HCT116 (cell line): ENCODE data around the gene MAPK1. TPM values are rescaled to one million over a fixed set of nuclear protein-coding genes. Genes with fewer than 3 reads are reported as not detected.

Experiments
- ATAC-seq: fragments of 200-7000 bp; cut with Tn5 transposase; 2 replicates; pipeline ENCODE4 v1.9.1; 2020; ENCODE audit warnings: mild to moderate bottlenecking, moderate library complexity
- BruUV-seq: library from RNA; stranded (reverse); fragments of 400-500 nt; replicated peaks from 2 replicates; lab custom pipeline; 2021; lab: Mats Ljungman, UMichigan
- CTCF ChIA-PET: fragments of 300-600 bp; sonication (Branson Sonifier 250); formaldehyde crosslinking; loops from one replicate; lab custom pipeline; 2021; ENCODE audit warnings: antibody characterized with exemption; lab: Charles Lee
- POLR2A ChIA-PET: fragments of 300-600, 350-600 bp; sonication (Branson Sonifier 250); formaldehyde crosslinking; loops from one replicate; lab custom pipeline; 2021; ENCODE audit warnings: antibody characterized with exemption; lab: Charles Lee
- RAD21 ChIA-PET, 2 experiments: fragments of 300-600 bp; sonication (Branson Sonifier 250); formaldehyde crosslinking; loops; one replicate each; lab custom pipeline; 2023; ENCODE audit warnings: low total read pairs in 2 of 2; ENCODE audit not compliant: uncharacterized antibody in 2 of 2, unreplicated experiment in 2 of 2, low non-redundant PET in 1 of 2; lab: Charles Lee
- DNase-seq: peaks from one replicate; pipeline ENCODE4 v3.0.0-alpha.2; 2010; ENCODE audit warnings: low read depth, low spot score
- H2AFZ ChIP-seq: fragments of 200-600 bp; shearing (Covaris generic), sonication (generic); 2 replicates; pipeline ENCODE4 v1.6.1; 2017; ENCODE audit warnings: low read depth, mixed run types, mixed read lengths, antibody characterized with exemption, low read length; ENCODE audit not compliant: poor library complexity, severe bottlenecking
- H3K27ac ChIP-seq: 2 replicates; pipeline ENCODE4 v1.5.1; 2012; ENCODE audit warnings: low read depth, low read length
- H3K27me3 ChIP-seq: fragments of 200-600 bp; sonication (generic); 2 replicates; pipeline ENCODE4 v1.6.1; 2016; ENCODE audit warnings: mixed run types, low read length, mixed read lengths; ENCODE audit not compliant: insufficient read depth
- H3K36me3 ChIP-seq, 2 experiments: fragments of 200-500 bp in 1 of 2; fragments of 200-600 bp in 1 of 2; sonication (Bioruptor generic) in 1 of 2; sonication (generic) in 1 of 2; 2 replicates each; pipeline versions ENCODE4 v1.5.1 to v1.6.1; 2014 to 2016; ENCODE audit warnings: low read length in 2 of 2, inconsistent platforms in 1 of 2, mixed read lengths in 1 of 2, mixed run types in 1 of 2; ENCODE audit not compliant: insufficient read depth in 2 of 2, control insufficient read depth in 1 of 2
- H3K4me1 ChIP-seq, 2 experiments: fragments of 200-600 bp in 1 of 2; sonication (generic) in 1 of 2; 2 replicates each; pipeline versions ENCODE4 v1.5.1 to v1.6.1; 2012 to 2017; ENCODE audit warnings: low read length in 2 of 2, inconsistent platforms in 1 of 2, mild to moderate bottlenecking in 1 of 2, mixed read lengths in 1 of 2, mixed run types in 1 of 2, moderate library complexity in 1 of 2; ENCODE audit not compliant: insufficient read depth in 2 of 2, control insufficient read depth in 1 of 2
- H3K4me2 ChIP-seq: fragments of 200-600 bp; sonication (generic); 2 replicates; pipeline ENCODE4 v1.6.1; 2017; ENCODE audit warnings: mixed run types, low read length, mixed read lengths
- H3K4me3 ChIP-seq, 2 experiments: fragments of 200-600 bp in 1 of 2; sonication (generic) in 1 of 2; replicated peaks in 1 of 2; 2 replicates each; pipeline ENCODE4 v1.5.1; 2011 to 2016; ENCODE audit warnings: low read length in 2 of 2, control low read depth in 1 of 2, low read depth in 1 of 2, mild to moderate bottlenecking in 1 of 2, mixed read lengths in 1 of 2, mixed run types in 1 of 2
- H3K79me2 ChIP-seq: fragments of 200-600 bp; sonication (generic); 2 replicates; pipeline ENCODE4 v1.6.1; 2017; ENCODE audit warnings: mild to moderate bottlenecking, mixed run types, low read length, moderate library complexity, mixed read lengths; ENCODE audit not compliant: insufficient read depth
- H3K9ac ChIP-seq: fragments of 200-600 bp; sonication (generic); 2 replicates; pipeline ENCODE4 v1.6.1; 2016; ENCODE audit warnings: low read length, mixed read lengths
- H3K9me2 ChIP-seq: fragments of 200-600 bp; sonication (generic), shearing (Covaris generic); 2 replicates; pipeline ENCODE4 v1.6.1; 2017; ENCODE audit warnings: mixed run types, mild to moderate bottlenecking, moderate library complexity; ENCODE audit not compliant: insufficient read depth
- H3K9me3 ChIP-seq, 2 experiments: fragments of 200-500 bp in 1 of 2; fragments of 200-600 bp in 1 of 2; sonication (Bioruptor generic) in 1 of 2; sonication (generic) in 1 of 2; 2 replicates each; pipeline ENCODE4 v1.6.1; 2014 to 2017; ENCODE audit warnings: low read length in 2 of 2, mixed read lengths in 2 of 2, inconsistent platforms in 1 of 2, low read depth in 1 of 2, mild to moderate bottlenecking in 1 of 2, mixed run types in 1 of 2, moderate library complexity in 1 of 2; ENCODE audit not compliant: control insufficient read depth in 1 of 2, insufficient read depth in 1 of 2
- H4K20me1 ChIP-seq: fragments of 200-600 bp; sonication (generic), shearing (Covaris generic); 2 replicates; pipeline ENCODE4 v1.6.1; 2017; ENCODE audit warnings: mixed run types, mild to moderate bottlenecking, moderate library complexity; ENCODE audit not compliant: insufficient read depth
- EGR1 ChIP-seq: IDR thresholded peaks from 2 replicates; pipeline ENCODE4 v1.6.1; 2012; ENCODE audit warnings: low read depth
- ELF1 ChIP-seq: IDR thresholded peaks from 2 replicates; pipeline ENCODE4 v1.6.1; 2012; ENCODE audit warnings: low read depth, borderline replicate concordance
- EZH2phosphoT487 ChIP-seq: fragments of 200-600 bp; IDR thresholded peaks from 2 replicates; pipeline ENCODE4 v1.6.1; 2018; ENCODE audit warnings: antibody characterized with exemption, borderline replicate concordance
- FOSL1 ChIP-seq: IDR thresholded peaks from 2 replicates; pipeline ENCODE4 v1.6.1; 2012; ENCODE audit warnings: low read depth
- JUND ChIP-seq: IDR thresholded peaks from 2 replicates; pipeline ENCODE4 v1.6.1; 2012
- POLR2A ChIP-seq: IDR thresholded peaks from 2 replicates; pipeline ENCODE4 v1.7.0; 2011; ENCODE audit warnings: borderline replicate concordance; ENCODE audit not compliant: insufficient read depth, insufficient read length; ENCODE audit errors: extremely low read depth
- SIN3A ChIP-seq: IDR thresholded peaks from 2 replicates; pipeline ENCODE4 v1.6.1; 2012; ENCODE audit warnings: low read depth
- SP1 ChIP-seq: IDR thresholded peaks from 2 replicates; pipeline ENCODE4 v1.6.1; 2012; ENCODE audit warnings: low read depth
- SRF ChIP-seq: IDR thresholded peaks from 2 replicates; pipeline ENCODE4 v1.6.1; 2012; ENCODE audit warnings: low read depth
- ZFX ChIP-seq: fragments of 450-650 bp; IDR thresholded peaks from 2 replicates; pipeline ENCODE4 v1.6.1; 2017
- ZNF274 ChIP-seq: fragments of 200-500 bp; sonication (Bioruptor generic); IDR thresholded peaks from 2 replicates; pipeline ENCODE4 v1.6.1; 2014; ENCODE audit warnings: mild to moderate bottlenecking, low read depth, low read length, inconsistent platforms
- intact Hi-C: fragments of 100-400 bp; cut with micrococcal nuclease; formaldehyde crosslinking; loops from 2 replicates; pipeline ENCODE4 v1.10.0; 2022
- total RNA-seq: library from RNA; stranded (reverse); gene quantifications from one replicate; pipeline ENCODE4 v1.2.1, GENCODE V29; 2021; ENCODE audit not compliant: unreplicated experiment
- TF ChIP-seq, protein P1 (sequence below): IDR thresholded peaks from 2 replicates; pipeline ENCODE4 v1.6.1; 2012
- TF ChIP-seq, protein P2 (sequence below), 3 experiments: fragments of 200-600 bp in 1 of 3; sonication (generic) in 1 of 3; IDR thresholded peaks in 2 of 3; conservative IDR thresholded peaks in 1 of 3; 2 replicates each; pipeline ENCODE4 v1.5.1; 2012 to 2017; ENCODE audit warnings: low read depth in 2 of 3, low read length in 2 of 3, antibody characterized with exemption in 1 of 3, borderline replicate concordance in 1 of 3, control low read depth in 1 of 3, mild to moderate bottlenecking in 1 of 3, mixed read lengths in 1 of 3, mixed run types in 1 of 3, moderate library complexity in 1 of 3; ENCODE audit not compliant: insufficient read depth in 1 of 3
- TF ChIP-seq, protein P3 (sequence below): IDR thresholded peaks from 2 replicates; pipeline ENCODE4 v1.6.1; 2012; ENCODE audit warnings: low read depth

The MAPK1 gene
- total RNA-seq, 1 experiment from 2014 or later: 137 TPM

DNA sequence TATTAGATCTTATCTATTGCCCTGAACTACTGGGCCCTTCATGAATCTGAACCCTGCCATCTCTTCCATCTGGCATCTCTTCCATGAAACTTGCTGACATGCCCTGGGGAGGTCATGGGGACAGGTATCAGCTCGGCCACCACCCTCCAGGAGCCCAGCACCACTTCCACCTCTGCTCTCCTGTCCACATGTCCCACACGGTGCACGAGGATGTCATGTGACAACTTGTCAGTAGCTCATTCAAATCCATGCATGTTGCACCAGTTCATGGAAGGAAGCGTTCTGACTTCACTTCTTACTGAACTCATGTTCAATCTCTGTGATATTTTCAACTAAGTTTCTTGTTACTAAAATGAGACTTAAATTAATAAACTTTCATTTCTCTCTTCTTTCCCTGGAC lies 148.4 kb downstream of the MAPK1 start:
- RAD21 ChIA-PET: no interaction called here
- no peak for ATAC-seq

More for the DNA sequence above, 148.4 kb downstream of the MAPK1 start:
- POLR2A ChIA-PET: no interaction called here
- intact Hi-C loops: no loop called here
- H3K79me2 ChIP-seq: no peaks in the 10 kb centered on the region
- H4K20me1 ChIP-seq: no peaks in the 10 kb centered on the region
- no peak overlapping the region for H3K4me2 ChIP-seq
- no peak for DNase-seq
- CTCF ChIA-PET: no interaction called here
- no peaks in the 10 kb centered on the region for H3K36me3 ChIP-seq
- no peaks in the 10 kb centered on the region for H3K9me3 ChIP-seq
- TF ChIP-seq POLR2A (no peak), SP1 (no peak), SIN3A (no peak), EGR1 (no peak), SRF (no peak), ELF1 (no peak), ZNF274 (no peak), EZH2phosphoT487 (no peak), FOSL1 (no peak), JUND (no peak), ZFX (no peak)
- TF ChIP-seq, protein P1, sequence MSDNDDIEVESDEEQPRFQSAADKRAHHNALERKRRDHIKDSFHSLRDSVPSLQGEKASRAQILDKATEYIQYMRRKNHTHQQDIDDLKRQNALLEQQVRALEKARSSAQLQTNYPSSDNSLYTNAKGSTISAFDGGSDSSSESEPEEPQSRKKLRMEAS: no peak
- TF ChIP-seq, protein P2, sequence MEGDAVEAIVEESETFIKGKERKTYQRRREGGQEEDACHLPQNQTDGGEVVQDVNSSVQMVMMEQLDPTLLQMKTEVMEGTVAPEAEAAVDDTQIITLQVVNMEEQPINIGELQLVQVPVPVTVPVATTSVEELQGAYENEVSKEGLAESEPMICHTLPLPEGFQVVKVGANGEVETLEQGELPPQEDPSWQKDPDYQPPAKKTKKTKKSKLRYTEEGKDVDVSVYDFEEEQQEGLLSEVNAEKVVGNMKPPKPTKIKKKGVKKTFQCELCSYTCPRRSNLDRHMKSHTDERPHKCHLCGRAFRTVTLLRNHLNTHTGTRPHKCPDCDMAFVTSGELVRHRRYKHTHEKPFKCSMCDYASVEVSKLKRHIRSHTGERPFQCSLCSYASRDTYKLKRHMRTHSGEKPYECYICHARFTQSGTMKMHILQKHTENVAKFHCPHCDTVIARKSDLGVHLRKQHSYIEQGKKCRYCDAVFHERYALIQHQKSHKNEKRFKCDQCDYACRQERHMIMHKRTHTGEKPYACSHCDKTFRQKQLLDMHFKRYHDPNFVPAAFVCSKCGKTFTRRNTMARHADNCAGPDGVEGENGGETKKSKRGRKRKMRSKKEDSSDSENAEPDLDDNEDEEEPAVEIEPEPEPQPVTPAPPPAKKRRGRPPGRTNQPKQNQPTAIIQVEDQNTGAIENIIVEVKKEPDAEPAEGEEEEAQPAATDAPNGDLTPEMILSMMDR (IDR thresholded peaks at IDR 0.05 in 2 of 3, conservative IDR thresholded peaks at IDR 0.05 in 1 of 3; ENCODE audit: borderline replicate concordance in 1 of 3, insufficient read depth in 1 of 3, low read depth in 2 of 3, low read length in 2 of 3): no peak
- TF ChIP-seq, protein P3, sequence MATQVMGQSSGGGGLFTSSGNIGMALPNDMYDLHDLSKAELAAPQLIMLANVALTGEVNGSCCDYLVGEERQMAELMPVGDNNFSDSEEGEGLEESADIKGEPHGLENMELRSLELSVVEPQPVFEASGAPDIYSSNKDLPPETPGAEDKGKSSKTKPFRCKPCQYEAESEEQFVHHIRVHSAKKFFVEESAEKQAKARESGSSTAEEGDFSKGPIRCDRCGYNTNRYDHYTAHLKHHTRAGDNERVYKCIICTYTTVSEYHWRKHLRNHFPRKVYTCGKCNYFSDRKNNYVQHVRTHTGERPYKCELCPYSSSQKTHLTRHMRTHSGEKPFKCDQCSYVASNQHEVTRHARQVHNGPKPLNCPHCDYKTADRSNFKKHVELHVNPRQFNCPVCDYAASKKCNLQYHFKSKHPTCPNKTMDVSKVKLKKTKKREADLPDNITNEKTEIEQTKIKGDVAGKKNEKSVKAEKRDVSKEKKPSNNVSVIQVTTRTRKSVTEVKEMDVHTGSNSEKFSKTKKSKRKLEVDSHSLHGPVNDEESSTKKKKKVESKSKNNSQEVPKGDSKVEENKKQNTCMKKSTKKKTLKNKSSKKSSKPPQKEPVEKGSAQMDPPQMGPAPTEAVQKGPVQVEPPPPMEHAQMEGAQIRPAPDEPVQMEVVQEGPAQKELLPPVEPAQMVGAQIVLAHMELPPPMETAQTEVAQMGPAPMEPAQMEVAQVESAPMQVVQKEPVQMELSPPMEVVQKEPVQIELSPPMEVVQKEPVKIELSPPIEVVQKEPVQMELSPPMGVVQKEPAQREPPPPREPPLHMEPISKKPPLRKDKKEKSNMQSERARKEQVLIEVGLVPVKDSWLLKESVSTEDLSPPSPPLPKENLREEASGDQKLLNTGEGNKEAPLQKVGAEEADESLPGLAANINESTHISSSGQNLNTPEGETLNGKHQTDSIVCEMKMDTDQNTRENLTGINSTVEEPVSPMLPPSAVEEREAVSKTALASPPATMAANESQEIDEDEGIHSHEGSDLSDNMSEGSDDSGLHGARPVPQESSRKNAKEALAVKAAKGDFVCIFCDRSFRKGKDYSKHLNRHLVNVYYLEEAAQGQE: no peak
- no peak overlapping the region for H3K4me3 ChIP-seq
- no peak overlapping the region for H3K9ac ChIP-seq
- H3K27me3 ChIP-seq: no peaks in the 10 kb centered on the region
- no peak overlapping the region for H3K27ac ChIP-seq
- H3K4me1 ChIP-seq: no peaks in the 10 kb centered on the region
- no TSS peak for BruUV-seq
- no peak overlapping the region for H2AFZ ChIP-seq
- no peaks in the 10 kb centered on the region for H3K9me2 ChIP-seq
